T-helper 1 cell (primary cell): Measurements from ENCODE around the gene KDM4F.
"Not testable (repeated sequence)": the region's sequence is repeated elsewhere in the genome, so short reads cannot be mapped to it uniquely, and the experiment has no call there.

Experiments
- DNase-seq, 5 donors: peaks; one replicate each; pipeline ENCODE4 v3.0.0-alpha.2; 2012 to 2020
- total RNA-seq, 4 donors: gene quantifications; one replicate each; lab custom pipeline; 2026; lab: John Stamatoyannopoulos, UW

The KDM4F gene
- 0 reads per million in 4 donors for total RNA-seq

- DNase-seq = not testable (repeated sequence)
Observed at GRCh38 chr11:95049122-95049521, at the start of gene KDM4F. Gene KDM4F (plus strand): TSS chr11:95049422.

GRCh38 chr11:95003716-95004115, 45.5 kb upstream of the KDM4F start:
- no peak for DNase-seq

GRCh38 chr11:95005642-95006041, 43.6 kb upstream of the KDM4F start:
- DNase-seq = no peak

- DNase-seq = no peak
Observed at GRCh38 chr11:95011376-95011775, 37.8 kb upstream of the KDM4F start.

- DNase-seq = no peak
Observed at GRCh38 chr11:95014184-95014821, 34.9 kb upstream of the KDM4F start.

- DNase-seq = no peak
Observed at GRCh38 chr11:95016139-95016538, 33.1 kb upstream of the KDM4F start.

GRCh38 chr11:95021468-95021867, 27.8 kb upstream of the KDM4F start:
- DNase-seq = not testable (repeated sequence)

GRCh38 chr11:95024958-95025357, 24.3 kb upstream of the KDM4F start, which contains the start of gene KDM4E:
Gene KDM4E (plus strand): TSS chr11:95025258. CDS start chr11:95025558, 300 bp downstream.
- DNase-seq = no peak

- DNase-seq = not testable (repeated sequence)
Observed at GRCh38 chr11:95025594-95025993, 23.6 kb upstream of the KDM4F start.

GRCh38 chr11:95028357-95028756, 20.9 kb upstream of the KDM4F start:
- DNase-seq = no peak

- DNase-seq = no peak
Observed at GRCh38 chr11:95033051-95033450, 16.2 kb upstream of the KDM4F start.

- DNase-seq = no peak
Observed at GRCh38 chr11:95035316-95035715, 13.9 kb upstream of the KDM4F start.

- DNase-seq = peak in 1 of 5 donors; percentile 5
Observed at GRCh38 chr11:95037356-95038035, 11.7 kb upstream of the KDM4F start.

- DNase-seq = no peak
Observed at GRCh38 chr11:95042239-95042638, 7.0 kb upstream of the KDM4F start.

- DNase-seq = no peak
Observed at GRCh38 chr11:95042906-95043305, 6.3 kb upstream of the KDM4F start.

GRCh38 chr11:95044010-95044409, 5.2 kb upstream of the KDM4F start:
- DNase-seq = no peak

- no peak for DNase-seq
Observed at GRCh38 chr11:95045812-95046211, 3.4 kb upstream of the KDM4F start.

- DNase-seq = no peak
Observed at GRCh38 chr11:95050595-95051202, 1.5 kb downstream of the KDM4F start.

- no peak for DNase-seq
Observed at GRCh38 chr11:95054356-95054755, 5.1 kb downstream of the KDM4F start.

GRCh38 chr11:95055283-95055897, 6.2 kb downstream of the KDM4F start:
- no peak for DNase-seq

- DNase-seq = no peak
Observed at GRCh38 chr11:95057959-95058358, 8.7 kb downstream of the KDM4F start.

- no peak for DNase-seq
Observed at GRCh38 chr11:95058621-95059020, 9.4 kb downstream of the KDM4F start.

- no peak for DNase-seq
Observed at GRCh38 chr11:95059046-95059445, 9.8 kb downstream of the KDM4F start.

- DNase-seq = no peak
Observed at GRCh38 chr11:95065336-95065735, 16.1 kb downstream of the KDM4F start.
